Prostate gland (tissue), 2 donors: Measurements from ENCODE around the gene ESYT2. TPM values are rescaled to one million over a fixed set of nuclear protein-coding genes. Genes with fewer than 3 reads are reported as not detected.

Source experiments
- DNase-seq: peaks from one replicate; pipeline ENCODE4 v3.0.0-alpha.2; 2019; ENCODE audit warnings: low spot score
- H3K27ac ChIP-seq, 2 donors: fragments of 200-600 bp; sonication (generic); 2 replicates each; pipeline ENCODE4 v1.5.1; 2017 to 2019
- H3K27me3 ChIP-seq: fragments of 200-600 bp; sonication (generic); replicated peaks from 2 replicates; pipeline ENCODE4 v1.5.1; 2019; ENCODE audit not compliant: insufficient read depth
- H3K36me3 ChIP-seq, 2 donors: fragments of 200-600 bp; sonication (generic); 1 replicate in 1 of 2; 2 replicates in 1 of 2; pipeline versions ENCODE4 v1.5.1 to v1.8.1; 2017 to 2019
- H3K4me1 ChIP-seq: fragments of 200-600 bp; sonication (generic); replicated peaks from 2 replicates; pipeline ENCODE4 v1.5.1; 2019
- H3K4me3 ChIP-seq, 2 donors: fragments of 200-600 bp; sonication (generic); 2 replicates each; pipeline ENCODE4 v1.5.1; 2017 to 2019
- H3K9me3 ChIP-seq: fragments of 200-600 bp; sonication (generic); 2 replicates; pipeline ENCODE4 v1.5.1; 2017
- CTCF ChIP-seq, 4 experiments: fragments of 200-600 bp in 2 of 4; fragments of 450-650 bp in 2 of 4; sonication (generic) in 2 of 4; IDR thresholded peaks; 1 replicate in 3 of 4; 2 replicates in 1 of 4; pipeline ENCODE4 v1.5.1; 2016 to 2019; ENCODE audit warnings: antibody characterized with exemption in 4 of 4, mild to moderate bottlenecking in 2 of 4, moderate library complexity in 2 of 4
- POLR2A ChIP-seq: fragments of 450-650 bp; IDR thresholded peaks from one replicate; pipeline ENCODE4 v1.6.1; 2016; ENCODE audit warnings: antibody characterized with exemption, mild to moderate bottlenecking
- POLR2AphosphoS5 ChIP-seq: sonication (generic); formaldehyde crosslinking; IDR thresholded peaks from one replicate; pipeline ENCODE4 v1.6.1; 2017; ENCODE audit warnings: antibody characterized with exemption
- WGBS: methylation state at CpG from one replicate; pipeline ENCODE4 v1.1.5; 2018; 5-methylcytosine and 5-hydroxymethylcytosine counted together
- intact Hi-C: fragments of 100-400 bp; cut with DNase I; formaldehyde crosslinking; loops from one replicate; pipeline ENCODE4 v1.14.2; 2022
- total RNA-seq, 2 donors: library from RNA; depleted of rRNA; stranded (reverse); fragments of >200 nt; gene quantifications; one replicate each; pipeline ENCODE4 v1.1.0, GENCODE V29; 2016

Gene ESYT2
- total RNA-seq, 2 donors from 2014 or later: 60.8 to 75.1 TPM

GRCh38 chr7:158810846-158811245 is 18.5 kb downstream of the ESYT2 start:
- no peaks in the 10 kb centered on the region for H3K27me3 ChIP-seq

GRCh38 chr7:158809596-158809995 is 19.7 kb downstream of the ESYT2 start:
- Histone ChIP-seq H3K4me1 (no peaks in the 10 kb centered on the region), H3K4me3 (no peak overlapping the region), H3K27ac (no peak overlapping the region), H3K9me3 (no peaks in the 10 kb centered on the region), H3K27me3 (no peaks in the 10 kb centered on the region), H3K36me3 (no peaks in the 10 kb centered on the region)
- no peak for TF ChIP-seq CTCF (IDR thresholded peaks at IDR 0.05)
- TF ChIP-seq POLR2A: no peak
- TF ChIP-seq POLR2AphosphoS5: no peak
- intact Hi-C loops: no loop called here
- 64% methylated on average over 1 of the region's 1 CpG for WGBS
- no peak for DNase-seq

More at GRCh38 chr7:158810846-158811245, 18.5 kb downstream of the ESYT2 start:
- intact Hi-C loops: no loop called here
- Histone ChIP-seq H3K4me1 (no peaks in the 10 kb centered on the region), H3K27ac (no peak overlapping the region), H3K4me3 (no peak overlapping the region), H3K36me3 (no peaks in the 10 kb centered on the region), H3K9me3 (no peaks in the 10 kb centered on the region)
- TF ChIP-seq POLR2AphosphoS5 (no peak), CTCF (IDR thresholded peaks at IDR 0.05) (no peak), POLR2A (no peak)
- DNase-seq: no peak
- whole genome bisulfite sequencing: 91% methylated on average over 5 of the region's 5 CpGs

- H3K9me3 ChIP-seq: no peaks in the 10 kb centered on the region
- no peaks in the 10 kb centered on the region for H3K27me3 ChIP-seq
- TF ChIP-seq CTCF (IDR thresholded peaks at IDR 0.05) (no peak), POLR2AphosphoS5 (no peak), POLR2A (no peak)
- no peaks in the 10 kb centered on the region for H3K4me1 ChIP-seq
- no peak overlapping the region for H3K27ac ChIP-seq
- 94% methylated on average over 18 of the region's 18 CpGs for WGBS
- no peak overlapping the region for H3K4me3 ChIP-seq
- DNase-seq: no peak
- no peaks in the 10 kb centered on the region for H3K36me3 ChIP-seq
- intact Hi-C loops: no loop called here
Measured at GRCh38 chr7:158808126-158808525, 21.2 kb downstream of the ESYT2 start.

- Histone ChIP-seq H3K9me3 (no peaks in the 10 kb centered on the region), H3K27ac (no peak overlapping the region), H3K36me3 (no peaks in the 10 kb centered on the region), H3K4me1 (no peaks in the 10 kb centered on the region), H3K27me3 (no peaks in the 10 kb centered on the region), H3K4me3 (no peak overlapping the region)
- WGBS: 77% methylated on average over 21 of the region's 21 CpGs
- no peak for TF ChIP-seq POLR2A
- TF ChIP-seq CTCF (IDR thresholded peaks at IDR 0.05): no peak
- no peak for TF ChIP-seq POLR2AphosphoS5
- intact Hi-C loops: no loop called here
- no peak for DNase-seq
Measured at GRCh38 chr7:158805937-158806336, 23.4 kb downstream of the ESYT2 start.

- intact Hi-C loops: no loop called here
- Histone ChIP-seq H3K4me1 (no peaks in the 10 kb centered on the region), H3K27ac (no peak overlapping the region), H3K27me3 (no peaks in the 10 kb centered on the region), H3K36me3 (no peaks in the 10 kb centered on the region), H3K4me3 (no peak overlapping the region), H3K9me3 (no peaks in the 10 kb centered on the region)
- no peak for DNase-seq
- WGBS: 68% methylated on average over 2 of the region's 2 CpGs
- TF ChIP-seq POLR2AphosphoS5 (no peak), POLR2A (no peak), CTCF (IDR thresholded peaks at IDR 0.05) (no peak)
Measured at GRCh38 chr7:158805414-158805813, 23.9 kb downstream of the ESYT2 start.
